Loucy (cell line): ENCODE measurements around the gene ARHGAP28.

Source experiments
- EZH2phosphoT487 ChIP-seq: fragments of 200-600 bp; IDR thresholded peaks from 2 replicates; pipeline ENCODE4 v1.6.1; 2018; ENCODE audit warnings: antibody characterized with exemption, mild to moderate bottlenecking, moderate library complexity, borderline replicate concordance
- TF ChIP-seq, protein P1 (sequence below): fragments of 200-600 bp; sonication (generic); conservative IDR thresholded peaks from 2 replicates; pipeline ENCODE4 v1.5.1; 2014; ENCODE audit warnings: mild to moderate bottlenecking, antibody characterized with exemption, low read length

DNA sequence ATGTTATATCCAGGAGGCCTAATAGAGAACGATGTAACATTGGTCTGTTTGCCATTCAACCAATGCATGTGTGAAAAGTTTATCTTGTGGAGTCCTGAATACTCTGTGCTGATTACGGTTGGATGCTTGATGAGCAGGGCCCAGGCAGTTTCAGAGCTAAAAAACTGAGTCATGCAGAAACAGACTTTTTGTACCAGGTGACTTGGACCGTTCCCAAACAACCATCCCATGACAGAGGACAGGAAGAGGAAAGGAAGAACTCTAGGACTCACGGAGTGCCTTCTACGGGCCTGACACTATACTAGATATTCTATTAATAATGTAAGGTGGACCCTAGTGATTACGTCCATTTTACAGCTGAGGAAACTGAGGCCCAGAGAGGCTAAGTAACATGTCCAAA, 142.1 kb downstream of the ARHGAP28 start:
- TF ChIP-seq, protein P1, sequence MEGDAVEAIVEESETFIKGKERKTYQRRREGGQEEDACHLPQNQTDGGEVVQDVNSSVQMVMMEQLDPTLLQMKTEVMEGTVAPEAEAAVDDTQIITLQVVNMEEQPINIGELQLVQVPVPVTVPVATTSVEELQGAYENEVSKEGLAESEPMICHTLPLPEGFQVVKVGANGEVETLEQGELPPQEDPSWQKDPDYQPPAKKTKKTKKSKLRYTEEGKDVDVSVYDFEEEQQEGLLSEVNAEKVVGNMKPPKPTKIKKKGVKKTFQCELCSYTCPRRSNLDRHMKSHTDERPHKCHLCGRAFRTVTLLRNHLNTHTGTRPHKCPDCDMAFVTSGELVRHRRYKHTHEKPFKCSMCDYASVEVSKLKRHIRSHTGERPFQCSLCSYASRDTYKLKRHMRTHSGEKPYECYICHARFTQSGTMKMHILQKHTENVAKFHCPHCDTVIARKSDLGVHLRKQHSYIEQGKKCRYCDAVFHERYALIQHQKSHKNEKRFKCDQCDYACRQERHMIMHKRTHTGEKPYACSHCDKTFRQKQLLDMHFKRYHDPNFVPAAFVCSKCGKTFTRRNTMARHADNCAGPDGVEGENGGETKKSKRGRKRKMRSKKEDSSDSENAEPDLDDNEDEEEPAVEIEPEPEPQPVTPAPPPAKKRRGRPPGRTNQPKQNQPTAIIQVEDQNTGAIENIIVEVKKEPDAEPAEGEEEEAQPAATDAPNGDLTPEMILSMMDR = no peak
- TF ChIP-seq EZH2phosphoT487 = no peak
